ENCODE measurements around the gene MAP3K15. TPM values are rescaled to one million over a fixed set of nuclear protein-coding genes. Genes with fewer than 3 reads are reported as not detected.

The MAP3K15 gene
- total RNA-seq, 1 donor from 2014 or later, result 0.82 TPM

- FAIRE-seq (no peak), DNase-seq (ENCODE audit: low spot score in 2 of 2) (no peak)
Observed at GRCh38 chrX:19403696-19404095, 111.6 kb downstream of the MAP3K15 start.

GRCh38 chrX:19392703-19393102 is 122.6 kb downstream of the MAP3K15 start:
- FAIRE-seq (no peak), DNase-seq (ENCODE audit: low spot score in 2 of 2) (no peak)

GRCh38 chrX:19392078-19392477 is 123.2 kb downstream of the MAP3K15 start:
- FAIRE-seq, result no peak

GRCh38 chrX:19389227-19389845 is 126.0 kb downstream of the MAP3K15 start:
- FAIRE-seq (no peak), DNase-seq (ENCODE audit: low spot score in 2 of 2) (no peak)

More at GRCh38 chrX:19392078-19392477, 123.2 kb downstream of the MAP3K15 start:
- no peak for DNase-seq (ENCODE audit: low spot score in 2 of 2)

- DNase-seq (ENCODE audit: low spot score in 2 of 2) (no peak), FAIRE-seq (no peak)
Observed at GRCh38 chrX:19388741-19389140, 126.6 kb downstream of the MAP3K15 start.

GRCh38 chrX:19388064-19388679 is 127.1 kb downstream of the MAP3K15 start:
- no peak for DNase-seq (ENCODE audit: low spot score in 2 of 2)
- no peak for FAIRE-seq

GRCh38 chrX:19386679-19387078 is 128.6 kb downstream of the MAP3K15 start:
- no peak for DNase-seq (ENCODE audit: low spot score in 2 of 2)
- no peak for FAIRE-seq

- FAIRE-seq (no peak), DNase-seq (ENCODE audit: low spot score in 2 of 2) (no peak)
Observed at GRCh38 chrX:19382555-19383145, 132.7 kb downstream of the MAP3K15 start.

- no peak for DNase-seq (ENCODE audit: low spot score in 2 of 2)
- FAIRE-seq, result no peak
Observed at GRCh38 chrX:19381326-19381725, 134.0 kb downstream of the MAP3K15 start.

GRCh38 chrX:19377799-19378198 is 137.5 kb downstream of the MAP3K15 start:
- DNase-seq (ENCODE audit: low spot score in 2 of 2) (no peak), FAIRE-seq (no peak)

- FAIRE-seq (no peak), DNase-seq (ENCODE audit: low spot score in 2 of 2) (no peak)
Observed at GRCh38 chrX:19375546-19375945, 139.8 kb downstream of the MAP3K15 start.

- FAIRE-seq, result no peak
- no peak for DNase-seq (ENCODE audit: low spot score in 2 of 2)
Observed at GRCh38 chrX:19373351-19373891, 141.9 kb downstream of the MAP3K15 start.

GRCh38 chrX:19372547-19373331 is 142.6 kb downstream of the MAP3K15 start:
- no peak for DNase-seq (ENCODE audit: low spot score in 2 of 2)
- no peak for FAIRE-seq

- FAIRE-seq, result no peak
- DNase-seq (ENCODE audit: low spot score in 2 of 2), result peak; percentile 24 to 64
Observed at GRCh38 chrX:19372170-19372546, 143.2 kb downstream of the MAP3K15 start.

GRCh38 chrX:19370061-19370460 is 145.2 kb downstream of the MAP3K15 start:
- DNase-seq (ENCODE audit: low spot score in 2 of 2), result no peak
- no peak for FAIRE-seq

- FAIRE-seq (no peak), DNase-seq (ENCODE audit: low spot score in 2 of 2) (no peak)
Observed at GRCh38 chrX:19368576-19368975, 146.7 kb downstream of the MAP3K15 start.

GRCh38 chrX:19361701-19362100 is 153.6 kb downstream of the MAP3K15 start:
- DNase-seq (ENCODE audit: low spot score in 2 of 2) (no peak), FAIRE-seq (no peak)

GRCh38 chrX:19360903-19361302 is 154.4 kb downstream of the MAP3K15 start:
- FAIRE-seq (no peak), DNase-seq (ENCODE audit: low spot score in 2 of 2) (no peak)

GRCh38 chrX:19358521-19358920 is 156.8 kb downstream of the MAP3K15 start:
- no peak for FAIRE-seq
- DNase-seq (ENCODE audit: low spot score in 2 of 2), result no peak

- FAIRE-seq (no peak), DNase-seq (ENCODE audit: low spot score in 2 of 2) (no peak)
Observed at GRCh38 chrX:19354625-19355024, 160.7 kb downstream of the MAP3K15 start.

GRCh38 chrX:19350941-19351384 is 164.3 kb downstream of the MAP3K15 start:
- FAIRE-seq (no peak), DNase-seq (ENCODE audit: low spot score in 2 of 2) (no peak)

Data from frontal cortex (tissue), 4 donors.